ENCODE measurements around the gene ROR1.
A peak's percentile ranks its signal among the peaks of the same experiment; 100 is the strongest.

Gene ROR1

DNA sequence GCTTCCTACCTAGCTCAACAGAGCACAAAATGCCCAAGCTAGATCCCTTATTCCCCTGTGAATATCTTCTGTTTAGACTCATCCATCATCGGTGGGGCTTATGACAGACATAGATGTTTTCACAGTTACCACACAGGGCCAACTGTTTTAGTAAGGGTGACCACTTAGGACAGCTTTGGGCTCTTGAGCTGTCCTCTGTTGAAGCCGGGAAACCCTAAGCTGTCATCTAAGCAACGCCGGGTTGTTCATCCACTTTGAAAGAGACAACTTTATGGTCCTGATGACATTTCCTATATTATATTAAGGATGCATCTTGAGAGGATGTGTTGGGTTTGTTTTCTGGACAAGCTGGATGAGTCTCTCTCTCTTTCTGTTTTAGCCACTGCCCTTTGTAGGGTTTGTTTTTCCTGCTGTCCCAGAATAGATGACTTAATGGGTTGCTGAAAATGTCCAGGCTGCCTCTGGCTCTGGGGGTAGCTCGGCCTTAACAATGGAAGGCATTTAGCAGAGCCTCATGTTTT, 319.1 kb downstream of the ROR1 start:
- TF ChIP-seq SNAI2 (CRISPR knock-in tag; IDR thresholded peaks at IDR 0.05) = peak; percentile 52; the same call in 1 of the 2 replicates
- no peak for TF ChIP-seq GLIS3 (CRISPR knock-in tag; IDR thresholded peaks at IDR 0.05)
- TF ChIP-seq, protein P1, sequence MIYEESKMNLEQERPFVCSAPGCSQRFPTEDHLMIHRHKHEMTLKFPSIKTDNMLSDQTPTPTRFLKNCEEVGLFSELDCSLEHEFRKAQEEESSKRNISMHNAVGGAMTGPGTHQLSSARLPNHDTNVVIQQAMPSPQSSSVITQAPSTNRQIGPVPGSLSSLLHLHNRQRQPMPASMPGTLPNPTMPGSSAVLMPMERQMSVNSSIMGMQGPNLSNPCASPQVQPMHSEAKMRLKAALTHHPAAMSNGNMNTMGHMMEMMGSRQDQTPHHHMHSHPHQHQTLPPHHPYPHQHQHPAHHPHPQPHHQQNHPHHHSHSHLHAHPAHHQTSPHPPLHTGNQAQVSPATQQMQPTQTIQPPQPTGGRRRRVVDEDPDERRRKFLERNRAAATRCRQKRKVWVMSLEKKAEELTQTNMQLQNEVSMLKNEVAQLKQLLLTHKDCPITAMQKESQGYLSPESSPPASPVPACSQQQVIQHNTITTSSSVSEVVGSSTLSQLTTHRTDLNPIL (CRISPR knock-in tag; IDR thresholded peaks at IDR 0.05; ENCODE audit: low read depth) = peak; percentile 37; the same call in 1 of the 2 replicates
- no peak for TF ChIP-seq PPARA (CRISPR knock-in tag; IDR thresholded peaks at IDR 0.05; ENCODE audit: borderline replicate concordance)
- TF ChIP-seq ESRRG (CRISPR knock-in tag; IDR thresholded peaks at IDR 0.05) = no peak
- TF ChIP-seq, protein P2, sequence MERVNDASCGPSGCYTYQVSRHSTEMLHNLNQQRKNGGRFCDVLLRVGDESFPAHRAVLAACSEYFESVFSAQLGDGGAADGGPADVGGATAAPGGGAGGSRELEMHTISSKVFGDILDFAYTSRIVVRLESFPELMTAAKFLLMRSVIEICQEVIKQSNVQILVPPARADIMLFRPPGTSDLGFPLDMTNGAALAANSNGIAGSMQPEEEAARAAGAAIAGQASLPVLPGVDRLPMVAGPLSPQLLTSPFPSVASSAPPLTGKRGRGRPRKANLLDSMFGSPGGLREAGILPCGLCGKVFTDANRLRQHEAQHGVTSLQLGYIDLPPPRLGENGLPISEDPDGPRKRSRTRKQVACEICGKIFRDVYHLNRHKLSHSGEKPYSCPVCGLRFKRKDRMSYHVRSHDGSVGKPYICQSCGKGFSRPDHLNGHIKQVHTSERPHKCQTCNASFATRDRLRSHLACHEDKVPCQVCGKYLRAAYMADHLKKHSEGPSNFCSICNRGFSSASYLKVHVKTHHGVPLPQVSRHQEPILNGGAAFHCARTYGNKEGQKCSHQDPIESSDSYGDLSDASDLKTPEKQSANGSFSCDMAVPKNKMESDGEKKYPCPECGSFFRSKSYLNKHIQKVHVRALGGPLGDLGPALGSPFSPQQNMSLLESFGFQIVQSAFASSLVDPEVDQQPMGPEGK (CRISPR knock-in tag; IDR thresholded peaks at IDR 0.05; ENCODE audit: borderline replicate concordance) = no peak
- TF ChIP-seq TCF4 (CRISPR knock-in tag; IDR thresholded peaks at IDR 0.05; ENCODE audit: borderline replicate concordance) = peak; percentile 39; the same call in 1 of the 2 replicates
- no peak for TF ChIP-seq ZNF70 (CRISPR knock-in tag; IDR thresholded peaks at IDR 0.05)
- TF ChIP-seq OSR1 (CRISPR knock-in tag; IDR thresholded peaks at IDR 0.05) = no peak
- TF ChIP-seq ISL1 (CRISPR knock-in tag; IDR thresholded peaks at IDR 0.05) = peak; percentile 66; the same call in 1 of the 2 replicates
- TF ChIP-seq, protein P3, sequence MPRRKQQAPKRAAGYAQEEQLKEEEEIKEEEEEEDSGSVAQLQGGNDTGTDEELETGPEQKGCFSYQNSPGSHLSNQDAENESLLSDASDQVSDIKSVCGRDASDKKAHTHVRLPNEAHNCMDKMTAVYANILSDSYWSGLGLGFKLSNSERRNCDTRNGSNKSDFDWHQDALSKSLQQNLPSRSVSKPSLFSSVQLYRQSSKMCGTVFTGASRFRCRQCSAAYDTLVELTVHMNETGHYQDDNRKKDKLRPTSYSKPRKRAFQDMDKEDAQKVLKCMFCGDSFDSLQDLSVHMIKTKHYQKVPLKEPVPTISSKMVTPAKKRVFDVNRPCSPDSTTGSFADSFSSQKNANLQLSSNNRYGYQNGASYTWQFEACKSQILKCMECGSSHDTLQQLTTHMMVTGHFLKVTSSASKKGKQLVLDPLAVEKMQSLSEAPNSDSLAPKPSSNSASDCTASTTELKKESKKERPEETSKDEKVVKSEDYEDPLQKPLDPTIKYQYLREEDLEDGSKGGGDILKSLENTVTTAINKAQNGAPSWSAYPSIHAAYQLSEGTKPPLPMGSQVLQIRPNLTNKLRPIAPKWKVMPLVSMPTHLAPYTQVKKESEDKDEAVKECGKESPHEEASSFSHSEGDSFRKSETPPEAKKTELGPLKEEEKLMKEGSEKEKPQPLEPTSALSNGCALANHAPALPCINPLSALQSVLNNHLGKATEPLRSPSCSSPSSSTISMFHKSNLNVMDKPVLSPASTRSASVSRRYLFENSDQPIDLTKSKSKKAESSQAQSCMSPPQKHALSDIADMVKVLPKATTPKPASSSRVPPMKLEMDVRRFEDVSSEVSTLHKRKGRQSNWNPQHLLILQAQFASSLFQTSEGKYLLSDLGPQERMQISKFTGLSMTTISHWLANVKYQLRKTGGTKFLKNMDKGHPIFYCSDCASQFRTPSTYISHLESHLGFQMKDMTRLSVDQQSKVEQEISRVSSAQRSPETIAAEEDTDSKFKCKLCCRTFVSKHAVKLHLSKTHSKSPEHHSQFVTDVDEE (CRISPR knock-in tag; IDR thresholded peaks at IDR 0.05) = no peak
- TF ChIP-seq ZFP3 (CRISPR knock-in tag; IDR thresholded peaks at IDR 0.05) = no peak
- TF ChIP-seq ZNF8 (CRISPR knock-in tag; IDR thresholded peaks at IDR 0.05) = 0 out of 2 replicates have a peak, but pooled peaks have one; percentile 2
- 0 out of 2 replicates have a peak, but pooled peaks have one; percentile 31 for TF ChIP-seq TOX (CRISPR knock-in tag; IDR thresholded peaks at IDR 0.05; ENCODE audit: borderline replicate concordance)
- TF ChIP-seq, protein P4, sequence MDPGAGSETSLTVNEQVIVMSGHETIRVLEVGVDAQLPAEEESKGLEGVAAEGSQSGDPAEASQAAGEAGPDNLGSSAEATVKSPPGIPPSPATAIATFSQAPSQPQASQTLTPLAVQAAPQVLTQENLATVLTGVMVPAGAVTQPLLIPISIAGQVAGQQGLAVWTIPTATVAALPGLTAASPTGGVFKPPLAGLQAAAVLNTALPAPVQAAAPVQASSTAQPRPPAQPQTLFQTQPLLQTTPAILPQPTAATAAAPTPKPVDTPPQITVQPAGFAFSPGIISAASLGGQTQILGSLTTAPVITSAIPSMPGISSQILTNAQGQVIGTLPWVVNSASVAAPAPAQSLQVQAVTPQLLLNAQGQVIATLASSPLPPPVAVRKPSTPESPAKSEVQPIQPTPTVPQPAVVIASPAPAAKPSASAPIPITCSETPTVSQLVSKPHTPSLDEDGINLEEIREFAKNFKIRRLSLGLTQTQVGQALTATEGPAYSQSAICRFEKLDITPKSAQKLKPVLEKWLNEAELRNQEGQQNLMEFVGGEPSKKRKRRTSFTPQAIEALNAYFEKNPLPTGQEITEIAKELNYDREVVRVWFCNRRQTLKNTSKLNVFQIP (CRISPR knock-in tag; IDR thresholded peaks at IDR 0.05; ENCODE audit: borderline replicate concordance, low read depth) = no peak
- TF ChIP-seq ZFP30 (CRISPR knock-in tag; IDR thresholded peaks at IDR 0.05) = no peak
- TF ChIP-seq RARB (CRISPR knock-in tag; IDR thresholded peaks at IDR 0.05) = no peak
- no peak for TF ChIP-seq ARNTL (CRISPR knock-in tag; IDR thresholded peaks at IDR 0.05; ENCODE audit: borderline replicate concordance, low read depth)
- TF ChIP-seq ZNF565 (CRISPR knock-in tag; conservative IDR thresholded peaks at IDR 0.05; ENCODE audit: low read depth) = no peak
- TF ChIP-seq ZC3H10 (CRISPR knock-in tag; IDR thresholded peaks at IDR 0.05) = no peak
- TF ChIP-seq BACH2 (CRISPR knock-in tag; IDR thresholded peaks at IDR 0.05; ENCODE audit: borderline replicate concordance) = no peak
- TF ChIP-seq, protein P5, sequence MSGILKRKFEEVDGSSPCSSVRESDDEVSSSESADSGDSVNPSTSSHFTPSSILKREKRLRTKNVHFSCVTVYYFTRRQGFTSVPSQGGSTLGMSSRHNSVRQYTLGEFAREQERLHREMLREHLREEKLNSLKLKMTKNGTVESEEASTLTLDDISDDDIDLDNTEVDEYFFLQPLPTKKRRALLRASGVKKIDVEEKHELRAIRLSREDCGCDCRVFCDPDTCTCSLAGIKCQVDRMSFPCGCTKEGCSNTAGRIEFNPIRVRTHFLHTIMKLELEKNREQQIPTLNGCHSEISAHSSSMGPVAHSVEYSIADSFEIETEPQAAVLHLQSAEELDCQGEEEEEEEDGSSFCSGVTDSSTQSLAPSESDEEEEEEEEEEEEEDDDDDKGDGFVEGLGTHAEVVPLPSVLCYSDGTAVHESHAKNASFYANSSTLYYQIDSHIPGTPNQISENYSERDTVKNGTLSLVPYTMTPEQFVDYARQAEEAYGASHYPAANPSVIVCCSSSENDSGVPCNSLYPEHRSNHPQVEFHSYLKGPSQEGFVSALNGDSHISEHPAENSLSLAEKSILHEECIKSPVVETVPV (CRISPR knock-in tag; IDR thresholded peaks at IDR 0.05) = no peak
- no peak for TF ChIP-seq CSDC2 (CRISPR knock-in tag; IDR thresholded peaks at IDR 0.05)

DNA sequence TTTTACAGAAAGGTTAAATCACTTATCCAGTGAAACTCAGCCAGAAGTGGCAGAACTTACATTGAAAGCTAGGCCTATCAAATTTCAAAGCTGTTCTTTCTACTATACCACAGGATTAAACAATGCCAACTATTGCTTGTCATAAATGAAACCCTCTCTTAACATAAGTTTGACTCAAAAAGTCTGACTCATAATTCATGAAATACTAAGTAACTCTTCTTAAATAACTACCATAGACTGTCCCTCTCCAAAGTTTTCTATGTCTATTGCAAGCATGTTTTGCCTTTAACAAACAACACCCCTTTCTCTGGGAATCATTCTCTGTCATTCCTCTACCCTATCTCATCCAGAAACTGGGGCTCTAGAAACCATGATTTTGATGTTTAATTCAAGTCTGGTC, 320.1 kb downstream of the ROR1 start:
- TF ChIP-seq RARB (CRISPR knock-in tag; IDR thresholded peaks at IDR 0.05) = no peak
- ATAC-seq = peak; percentile 67

More for the DNA sequence above, 319.1 kb downstream of the ROR1 start:
- peak; percentile 86 for ATAC-seq

Measured in SK-N-SH treated with all-trans-retinoic acid at 6 μM for 48 hours (cell line).